Measurements from ENCODE around the gene TMCC3. TPM values are rescaled to one million over a fixed set of nuclear protein-coding genes. Genes with fewer than 3 reads are reported as not detected.

TMCC3 gene
- total and polyA plus RNA-seq, 9 of the 15 experiments (the other 6 are each of a cell fraction or from before 2014, with no cell fraction given) = not detected

GRCh38 chr12:94534774-94535509, 115.4 kb downstream of the TMCC3 start:
- ATAC-seq (no peak), DNase-seq (ENCODE audit: extremely low read depth in 1 of 4, low spot score in 3 of 4) (no peak), FAIRE-seq (no peak)
- no peaks in the 10 kb centered on the region for H4K20me1 ChIP-seq (replicated peaks; ENCODE audit: control insufficient read depth, insufficient read depth, low read length)
- no peak overlapping the region for H3K4me3 ChIP-seq
- no peak overlapping the region for H2AFZ ChIP-seq (ENCODE audit: low read depth, low read length)
- CTCF ChIA-PET (ENCODE audit: low intra/inter-chr PET ratio) = no interaction called here
- H3K9me3 ChIP-seq (replicated peaks; ENCODE audit: control insufficient read depth, insufficient read depth, low read depth, low read length) = no peaks in the 10 kb centered on the region
- POLR2A ChIA-PET = interaction anchor here (0.6 kb wide), 3 partner anchors 71 to 453 kb away, joined by 3 to 4 read pairs (median 3); no protein-coding TSS in a partner anchor
- no peaks in the 10 kb centered on the region for H3K79me2 ChIP-seq (ENCODE audit: control insufficient read depth, insufficient read depth, low read length)
- no peak for TF ChIP-seq GATAD2A (IDR thresholded peaks at IDR 0.05)
- no peak for TF ChIP-seq UBTF (IDR thresholded peaks at IDR 0.05; ENCODE audit: borderline replicate concordance in 1 of 2, low read depth in 2 of 2, low read length in 2 of 2)
- no peak for TF ChIP-seq SMARCE1 (IDR thresholded peaks at IDR 0.05)
- TF ChIP-seq HDAC3 (IDR thresholded peaks at IDR 0.05; ENCODE audit: borderline replicate concordance, partially characterized antibody) = no peak
- TF ChIP-seq ZNF655 (CRISPR knock-in tag; IDR thresholded peaks at IDR 0.05) = no peak
- TF ChIP-seq RFX1 (IDR thresholded peaks at IDR 0.05) = peak; percentile 23
- H3K4me1 ChIP-seq (replicated peaks in 1 of 2; ENCODE audit: control insufficient read depth in 2 of 2, insufficient read depth in 2 of 2, low read length in 2 of 2) = no peaks in the 10 kb centered on the region
- H3K9me1 ChIP-seq (ENCODE audit: control insufficient read depth, insufficient read depth, low read length) = no peaks in the 10 kb centered on the region
- in situ Hi-C loops (cut with MboI) = loop anchor here (5.0 to 25.0 kb wide), 2 partner anchors 398 to 998 kb away; no protein-coding TSS in a partner anchor
- no peak overlapping the region for H3K9ac ChIP-seq (ENCODE audit: insufficient read depth in 1 of 2, low read depth in 2 of 2, low read length in 2 of 2)
- WGBS (ENCODE audit: insufficient coverage, low coverage, missing lambda C conversion rate) = 4% methylated on average over 7 of the region's 14 CpGs
- no peaks in the 10 kb centered on the region for H3K36me3 ChIP-seq (ENCODE audit: control insufficient read depth, insufficient read depth, low read length)
- BruUV-seq (replicated peaks) = no TSS peak
- peaks cover 0 to 25% of the 10 kb centered on the region in 2 experiments; a peak in 2 of 5 replicates for H3K27me3 ChIP-seq (ENCODE audit: control insufficient read depth in 2 of 2, insufficient read depth in 2 of 2, low read length in 2 of 2)
- H3K27ac ChIP-seq (ENCODE audit: extremely low read depth, low read depth, low read length) = no peak overlapping the region
- intact Hi-C loops (cut with micrococcal nuclease) = loop anchor here (10.0 kb wide), 1 partner anchor 230 kb away; no protein-coding TSS in a partner anchor
- H3K4me2 ChIP-seq (ENCODE audit: insufficient read depth, low read length) = no peak overlapping the region

All from K562 (cell line).